T-helper 22 cell (primary cell): ENCODE data around the gene FRMD6.

Experiments used
- DNase-seq: peaks from one replicate; pipeline ENCODE4 v3.0.0-alpha.2; 2020; ENCODE audit warnings: low read depth

Gene FRMD6

DNA sequence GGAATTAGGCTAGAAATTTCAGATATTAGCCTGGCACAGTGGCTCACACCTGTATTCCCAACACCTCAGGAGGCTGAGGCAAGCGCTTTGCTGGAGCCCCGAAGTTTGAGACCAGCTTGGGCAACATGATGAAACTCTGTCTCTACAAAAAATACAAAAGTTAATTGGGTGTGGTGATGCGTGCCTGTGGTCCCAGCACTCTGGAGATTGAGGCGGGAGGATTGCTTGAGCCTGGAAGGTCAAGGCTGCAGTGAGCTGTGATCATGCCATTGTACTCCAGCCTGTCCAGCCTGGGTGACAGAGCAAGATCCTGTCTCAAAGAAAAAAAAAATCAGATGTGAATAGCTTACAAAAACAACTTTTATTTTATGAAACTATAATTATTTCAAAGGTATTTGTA, 15.1 kb downstream of the FRMD6 start:
- DNase-seq, result no peak

DNA sequence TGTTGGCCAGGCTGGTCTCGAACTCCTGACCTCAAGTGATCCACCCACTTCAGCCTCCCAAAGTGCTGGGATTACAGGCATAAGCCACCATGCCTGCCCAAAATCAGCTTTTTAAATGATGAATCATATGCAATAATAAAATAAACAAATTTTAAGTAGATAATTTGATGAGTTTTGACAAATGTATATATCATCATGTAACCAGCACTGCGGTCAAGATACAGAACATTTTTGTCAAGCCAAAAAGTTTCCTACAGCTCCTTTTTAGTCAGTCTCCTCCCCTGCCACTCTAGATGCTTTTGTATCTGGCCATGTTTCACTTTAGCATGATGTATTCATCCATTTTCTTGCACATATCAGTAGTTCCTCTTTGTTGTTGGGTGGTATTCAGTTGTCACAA, 17.2 kb downstream of the FRMD6 start:
- no peak for DNase-seq

DNA sequence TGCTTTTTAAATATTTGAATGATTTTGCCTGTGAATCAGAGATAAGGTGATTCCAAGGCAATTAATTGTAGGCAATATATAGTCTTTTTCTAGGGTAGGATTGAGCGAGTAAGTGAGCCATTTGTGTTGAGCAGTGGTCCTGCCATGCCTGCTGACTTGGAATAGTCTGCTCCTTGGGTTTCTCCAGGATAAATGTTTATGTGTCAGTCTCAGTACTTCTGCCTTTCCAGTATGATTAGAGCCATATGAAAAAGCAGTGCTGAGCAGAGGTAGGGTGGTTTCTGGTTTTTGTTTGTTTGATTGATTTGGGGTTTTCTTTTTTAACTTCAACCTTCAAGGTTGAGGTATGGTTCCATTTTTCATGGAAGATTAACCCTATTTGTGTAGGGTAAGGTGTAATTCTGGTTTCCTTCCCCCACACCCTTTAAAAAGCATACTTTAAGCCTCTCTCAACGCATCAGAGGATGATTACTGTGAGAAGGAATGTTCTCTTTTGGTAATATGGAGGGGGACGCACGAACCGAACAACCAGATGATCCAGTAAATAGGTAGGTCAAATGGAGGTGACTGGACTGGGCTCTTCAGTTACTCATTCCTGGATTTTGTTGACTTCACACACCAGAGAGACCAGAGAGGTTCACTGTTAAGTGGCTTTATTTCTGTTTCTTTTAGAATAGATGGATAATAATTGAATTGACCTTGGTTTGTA, 22.7 kb downstream of the FRMD6 start:
- DNase-seq, result no peak

DNA sequence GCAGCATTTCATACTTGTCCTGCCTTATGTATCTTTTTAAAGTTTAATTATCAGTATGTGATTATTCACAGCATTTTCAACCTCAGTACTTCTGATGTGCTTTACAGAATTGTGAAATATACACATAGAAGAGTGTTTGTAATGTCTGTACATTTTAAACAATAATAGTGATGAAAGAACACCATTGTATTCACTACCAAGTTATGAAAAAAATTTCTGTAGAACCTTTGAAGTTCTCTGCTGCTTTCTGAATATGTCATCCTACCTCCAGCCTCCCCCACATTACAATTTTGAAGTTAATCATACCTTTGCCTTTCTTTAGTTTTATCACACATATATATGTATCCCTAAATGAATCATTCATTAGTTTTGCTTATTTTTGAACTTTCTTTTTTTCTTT, 24.8 kb downstream of the FRMD6 start:
- DNase-seq, result no peak

DNA sequence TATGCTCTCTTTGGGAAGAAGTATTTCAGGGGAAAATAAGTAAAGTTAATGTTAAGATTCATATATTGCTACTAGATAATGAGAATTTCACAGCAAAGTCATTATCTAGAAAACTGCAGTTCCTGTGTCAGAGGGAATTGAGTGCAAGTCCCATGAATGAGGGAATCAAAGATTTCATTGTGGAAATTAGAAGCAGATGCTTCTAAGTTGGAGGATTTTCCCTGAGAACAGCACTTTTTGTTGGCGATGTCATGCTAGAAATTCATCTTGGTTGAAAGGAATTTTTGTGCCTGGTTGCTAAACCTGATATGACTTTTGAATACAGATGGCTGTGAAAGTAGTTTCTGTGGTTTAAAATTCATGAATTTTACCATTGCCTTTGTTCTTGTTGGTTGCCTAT, 25.6 kb downstream of the FRMD6 start:
- DNase-seq, result no peak

DNA sequence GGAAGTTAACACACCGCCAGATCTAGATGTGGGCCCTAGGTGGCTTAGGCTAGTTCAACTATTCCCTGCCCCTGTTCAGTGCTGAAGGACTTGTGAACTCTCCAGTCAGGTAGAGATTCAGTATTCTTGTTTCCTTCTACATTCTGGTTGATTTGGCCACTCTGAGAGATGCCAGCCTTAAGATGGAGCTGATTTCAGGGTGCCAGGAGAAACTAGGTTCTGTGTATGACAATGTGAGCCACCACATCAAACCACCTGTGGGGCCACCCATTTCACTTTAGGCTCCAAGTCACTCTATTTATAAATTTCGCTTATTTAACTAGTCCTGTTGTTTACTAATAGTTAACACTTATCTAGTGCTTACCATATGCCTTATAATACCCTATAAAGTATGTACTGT, 26.0 kb downstream of the FRMD6 start:
- no peak for DNase-seq

DNA sequence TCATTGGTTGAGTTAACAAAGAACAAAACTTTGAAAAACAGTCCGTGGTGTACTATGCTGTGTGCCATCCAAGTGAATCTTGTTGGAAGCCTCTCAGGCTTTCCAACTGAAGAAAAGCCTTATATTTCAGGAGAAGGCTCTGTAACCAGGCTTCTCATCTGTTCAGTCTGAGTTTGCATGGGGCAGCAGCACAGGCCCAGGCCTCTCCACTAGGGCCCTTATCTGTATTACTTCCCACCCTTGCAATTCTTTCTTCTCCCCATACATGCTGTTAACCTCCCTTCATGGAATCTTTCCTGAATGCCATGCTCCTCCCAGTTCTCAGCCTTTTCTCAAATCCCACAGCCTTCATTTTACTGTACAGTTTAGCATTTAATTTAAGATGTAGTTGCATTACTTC, 28.3 kb downstream of the FRMD6 start:
- DNase-seq, result no peak

DNA sequence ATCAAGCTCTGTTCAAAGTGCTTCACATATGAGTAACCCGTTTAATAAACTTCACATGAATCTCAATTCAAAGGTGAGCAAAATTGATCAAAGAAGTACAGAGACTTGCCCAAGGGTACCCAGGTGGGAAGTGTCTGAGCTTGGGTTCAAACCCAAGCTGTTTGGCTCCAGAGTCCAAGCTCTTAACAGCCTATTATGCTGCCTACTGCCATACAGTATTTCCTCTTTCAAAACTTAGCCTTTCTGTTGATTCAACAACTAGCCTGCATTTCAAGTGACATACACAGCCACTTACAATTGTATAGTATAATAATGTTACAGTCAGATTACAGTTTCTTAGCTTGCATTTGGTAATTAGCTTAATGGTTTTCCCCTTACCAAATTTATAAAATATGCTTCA, 29.7 kb downstream of the FRMD6 start:
- DNase-seq, result no peak

DNA sequence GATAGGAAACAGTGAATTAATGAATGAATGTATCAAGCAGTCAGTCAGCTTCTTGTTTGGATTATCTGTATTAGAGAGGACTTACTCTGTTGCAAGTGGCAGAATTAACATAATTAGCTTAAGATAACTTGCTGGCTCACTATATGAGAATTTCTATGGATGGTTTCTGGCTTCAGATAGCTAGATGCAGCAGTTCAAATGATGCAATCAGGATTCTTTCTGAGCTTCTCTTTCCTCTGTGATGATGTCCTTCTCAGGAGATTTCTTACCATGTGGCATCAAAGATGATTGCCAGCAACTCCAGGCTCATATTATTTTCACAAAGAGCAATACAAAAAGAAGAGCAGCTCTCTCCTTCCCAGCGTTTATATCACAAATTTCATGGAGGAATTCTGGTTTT, 30.7 kb downstream of the FRMD6 start:
- DNase-seq, result no peak

DNA sequence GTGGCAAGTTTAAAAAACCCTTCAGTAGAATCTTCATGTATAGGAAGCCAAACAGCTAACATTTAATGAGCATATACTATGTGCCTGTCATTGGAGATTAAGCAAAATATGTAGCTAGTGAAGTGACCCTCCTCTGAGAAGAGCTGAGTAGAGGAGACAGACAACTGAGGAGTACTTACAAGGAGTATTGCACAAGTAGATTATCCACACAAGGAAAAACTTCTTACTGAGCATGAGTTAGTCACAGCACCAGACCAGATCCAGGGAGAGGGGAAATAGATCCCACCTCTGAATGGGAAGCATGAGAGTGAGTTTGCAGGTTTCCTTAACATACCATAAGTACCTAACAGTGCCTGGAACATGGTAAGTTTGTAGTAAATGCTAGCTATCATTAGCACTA, 33.0 kb downstream of the FRMD6 start:
- no peak for DNase-seq

DNA sequence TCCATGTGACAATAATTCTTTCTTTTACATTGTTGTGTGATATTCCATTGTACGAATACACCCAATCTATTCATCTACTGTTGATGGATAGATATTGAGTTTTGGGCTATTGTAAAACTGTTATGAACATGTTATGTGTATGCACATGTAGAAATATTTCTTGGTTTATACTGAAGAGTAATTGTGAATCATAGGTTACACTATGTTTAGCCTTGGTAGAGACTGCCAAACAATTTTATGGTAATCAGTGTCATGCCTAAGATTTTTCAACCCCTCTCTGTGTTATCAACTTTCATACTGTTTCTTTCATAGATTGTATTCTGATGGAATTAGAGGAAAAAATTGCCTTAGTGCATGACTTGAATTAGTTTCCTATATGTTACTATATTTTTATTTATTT, 39.5 kb downstream of the FRMD6 start:
- DNase-seq, result no peak

DNA sequence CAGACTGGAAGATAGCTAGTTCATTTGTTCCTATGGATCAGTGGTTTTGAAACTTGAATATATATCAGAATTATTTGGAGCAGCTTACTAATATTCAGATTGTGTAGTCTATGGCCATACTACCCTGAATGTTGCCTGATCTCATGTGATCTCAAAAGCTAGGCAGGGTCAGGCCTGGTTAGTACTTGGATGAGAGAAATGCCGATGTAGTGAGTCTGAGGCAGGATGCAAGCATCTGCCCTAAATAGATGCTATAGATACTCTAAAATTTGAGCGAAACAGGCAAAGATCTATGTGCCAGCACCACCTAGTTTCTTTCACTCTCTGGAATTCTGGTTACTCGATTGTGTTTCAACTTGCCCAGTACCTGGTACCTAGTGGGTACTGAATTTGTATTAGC, 40.9 kb downstream of the FRMD6 start:
- DNase-seq, result no peak

DNA sequence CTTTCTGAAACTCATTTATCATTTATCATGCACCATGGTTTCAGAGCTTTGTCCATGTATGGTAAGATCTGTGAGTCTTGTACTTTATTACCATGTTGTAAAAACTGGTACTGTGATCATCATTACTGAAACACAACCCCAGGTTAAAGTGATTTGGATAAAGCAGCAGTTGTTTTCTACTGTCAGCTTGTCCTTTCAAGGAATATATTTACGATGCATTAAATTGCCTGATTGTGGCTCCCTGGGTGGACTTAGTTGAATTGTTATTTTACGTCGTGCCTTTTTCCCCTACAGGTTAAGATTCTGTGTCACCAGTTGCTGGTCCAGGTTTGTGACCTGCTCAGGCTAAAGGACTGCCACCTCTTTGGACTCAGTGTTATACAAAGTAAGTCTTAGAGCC, 46.1 kb downstream of the FRMD6 start:
- DNase-seq, result no peak

DNA sequence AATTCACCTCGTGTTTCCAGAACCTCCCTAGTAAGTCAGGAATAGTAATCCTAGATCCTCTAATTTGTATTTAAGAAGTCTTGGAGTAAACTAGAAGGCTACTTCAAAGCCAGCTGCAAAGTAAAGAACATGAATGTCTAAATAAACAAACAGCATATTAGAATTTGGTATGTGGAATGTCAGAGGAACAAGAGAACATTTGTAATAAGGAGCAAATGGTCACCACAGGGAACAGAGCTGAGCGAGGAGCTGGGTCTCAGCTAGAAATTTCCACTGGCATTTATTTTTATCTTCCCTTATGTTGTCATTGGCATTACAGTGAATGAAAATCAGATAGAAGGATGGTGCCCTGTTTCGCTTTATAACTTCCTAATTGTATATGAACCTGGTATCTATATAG, 50.2 kb downstream of the FRMD6 start:
- no peak for DNase-seq

DNA sequence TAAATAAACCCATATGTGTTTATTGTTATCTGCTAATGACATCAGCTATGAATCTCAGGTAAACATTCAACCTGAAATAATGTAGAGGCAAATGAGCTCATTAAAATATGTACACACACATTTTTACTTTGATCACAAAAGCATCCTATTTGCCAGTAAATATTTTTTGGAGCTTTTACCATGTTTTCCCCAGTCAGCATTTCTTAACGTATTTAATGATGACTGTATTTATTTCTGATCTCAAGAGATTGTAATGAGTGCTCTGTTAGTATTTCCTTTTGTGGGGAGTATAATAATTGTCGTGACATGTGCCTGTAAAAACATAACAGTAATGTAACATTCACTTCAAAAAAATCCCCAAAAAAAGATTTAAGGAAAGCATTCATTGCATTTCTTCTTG, 52.1 kb downstream of the FRMD6 start:
- no peak for DNase-seq

DNA sequence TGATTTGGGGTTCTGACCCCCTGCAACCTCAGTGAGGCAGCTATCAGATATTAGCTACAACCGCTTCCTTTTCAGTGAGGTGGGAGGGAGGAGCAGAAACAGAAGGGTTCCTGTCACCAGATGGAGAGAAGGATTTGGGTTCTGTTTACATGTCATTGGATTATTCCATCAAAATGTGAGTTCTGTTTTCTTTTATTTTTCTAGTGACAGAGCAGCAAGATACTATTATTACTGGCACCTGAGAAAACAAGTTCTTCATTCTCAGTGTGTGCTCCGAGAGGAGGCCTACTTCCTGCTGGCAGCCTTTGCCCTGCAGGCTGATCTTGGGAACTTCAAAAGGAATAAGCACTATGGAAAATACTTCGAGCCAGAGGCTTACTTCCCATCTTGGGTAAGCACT, 52.8 kb downstream of the FRMD6 start:
- no peak for DNase-seq

DNA sequence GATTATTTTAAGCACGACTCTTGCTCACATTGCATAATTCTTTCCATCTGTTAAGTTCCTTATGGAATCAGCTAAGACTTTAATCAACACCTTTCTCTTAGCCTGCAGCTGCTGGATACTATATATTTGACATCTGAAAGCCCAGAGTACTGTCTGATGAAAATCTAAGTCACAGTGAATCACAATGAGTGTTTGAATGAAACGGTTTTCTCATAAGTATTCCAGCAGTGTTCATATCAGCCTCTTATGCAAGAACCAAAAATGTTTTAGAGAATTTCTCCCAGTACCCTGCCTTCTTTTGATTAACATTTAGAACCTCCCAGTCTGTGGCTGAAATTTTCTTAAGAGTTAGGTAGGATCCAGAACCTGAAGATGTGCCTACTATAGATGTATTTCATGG, 55.6 kb downstream of the FRMD6 start:
- DNase-seq, result no peak

DNA sequence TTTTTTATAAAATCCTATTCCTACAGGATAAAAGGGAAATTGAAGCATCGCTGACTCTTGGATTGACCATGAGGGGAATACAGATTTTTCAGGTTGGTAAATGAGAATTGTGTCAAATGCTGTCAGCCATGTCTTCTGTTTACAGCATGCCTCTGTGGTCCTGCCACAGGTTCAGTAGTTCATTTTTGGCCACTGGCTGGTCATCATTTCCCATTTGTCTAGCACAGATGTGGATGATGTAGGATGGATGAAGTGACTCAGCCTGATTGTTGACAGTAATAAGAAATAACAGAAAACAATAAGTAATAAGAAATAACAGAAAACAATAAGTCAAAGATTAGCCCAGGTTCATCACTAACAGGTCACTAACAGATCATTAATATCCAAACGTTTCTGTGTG, 59.8 kb downstream of the FRMD6 start:
- no peak for DNase-seq

DNA sequence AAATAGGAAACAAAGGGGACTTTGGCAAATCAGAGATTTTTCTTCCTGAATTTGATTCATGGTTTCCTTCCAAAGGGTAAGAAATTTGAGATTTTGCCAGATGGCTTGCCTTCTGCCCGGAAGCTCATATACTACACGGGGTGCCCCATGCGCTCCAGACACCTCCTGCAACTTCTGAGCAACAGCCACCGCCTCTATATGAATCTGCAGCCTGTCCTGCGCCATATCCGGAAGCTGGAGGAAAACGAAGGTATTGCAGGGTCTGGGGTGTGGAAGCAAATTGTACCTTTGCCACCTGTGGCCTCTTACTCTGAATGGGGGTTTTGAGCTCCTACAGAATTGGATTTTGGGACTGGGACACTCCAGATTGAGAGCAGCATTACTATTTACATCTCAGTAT, 63.5 kb downstream of the FRMD6 start:
- DNase-seq, result no peak

DNA sequence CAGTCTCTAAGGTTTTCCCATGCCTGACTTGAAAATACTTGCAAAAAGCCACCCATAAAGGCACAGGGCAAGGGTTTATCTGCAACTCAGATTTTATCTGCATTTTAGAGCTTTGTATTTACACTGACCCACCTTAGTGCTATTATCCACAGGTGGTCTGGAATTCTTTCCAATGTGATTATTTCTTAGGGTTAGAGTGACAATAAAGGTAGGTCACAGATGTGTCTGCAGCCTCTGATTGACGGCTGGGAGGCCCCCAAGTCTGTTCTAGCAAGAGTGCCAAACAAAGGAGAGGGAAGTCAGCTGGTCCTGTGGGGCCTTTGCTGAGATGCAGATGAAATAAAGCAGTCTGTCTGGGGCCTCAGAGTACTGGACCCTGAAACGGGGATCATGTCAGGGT, 64.0 kb downstream of the FRMD6 start:
- no peak for DNase-seq

DNA sequence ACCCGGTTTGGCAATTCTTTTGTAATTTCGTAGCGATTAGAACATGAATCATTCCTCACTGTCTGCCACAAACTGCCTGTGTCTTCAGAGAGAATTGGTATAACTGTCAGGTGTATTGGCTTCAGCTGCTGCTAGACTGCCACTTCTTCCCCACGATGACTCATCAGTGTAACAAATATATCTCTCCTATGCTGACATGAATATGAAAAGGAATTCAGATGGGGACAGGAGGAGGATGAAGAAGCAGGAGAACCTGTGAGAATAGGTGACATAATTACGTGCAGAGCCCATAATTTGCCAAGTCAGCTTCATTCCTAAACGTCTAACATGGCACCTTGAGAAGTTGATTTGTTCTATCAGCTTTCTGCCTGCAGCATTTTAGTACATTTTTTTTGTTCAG, 64.9 kb downstream of the FRMD6 start:
- DNase-seq, result no peak

DNA sequence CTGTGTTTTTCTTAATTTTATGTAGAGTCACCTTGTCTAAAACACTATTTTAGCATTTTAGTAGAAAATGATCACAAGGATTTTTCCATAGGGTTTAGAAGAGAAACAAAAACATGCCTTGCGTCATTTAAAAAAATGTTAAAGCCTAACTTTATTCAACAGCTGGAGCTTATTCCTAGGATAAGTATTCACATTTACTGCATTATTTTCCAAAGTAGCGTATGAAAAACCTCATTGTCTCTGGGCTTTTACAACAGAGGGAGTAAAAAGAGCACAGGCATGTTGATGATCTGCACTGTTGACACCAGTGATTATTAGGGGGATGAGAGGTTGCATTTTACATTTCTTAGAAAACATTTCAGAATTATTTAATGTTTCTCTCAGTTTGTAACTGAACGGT, 66.1 kb downstream of the FRMD6 start:
- DNase-seq, result no peak

DNA sequence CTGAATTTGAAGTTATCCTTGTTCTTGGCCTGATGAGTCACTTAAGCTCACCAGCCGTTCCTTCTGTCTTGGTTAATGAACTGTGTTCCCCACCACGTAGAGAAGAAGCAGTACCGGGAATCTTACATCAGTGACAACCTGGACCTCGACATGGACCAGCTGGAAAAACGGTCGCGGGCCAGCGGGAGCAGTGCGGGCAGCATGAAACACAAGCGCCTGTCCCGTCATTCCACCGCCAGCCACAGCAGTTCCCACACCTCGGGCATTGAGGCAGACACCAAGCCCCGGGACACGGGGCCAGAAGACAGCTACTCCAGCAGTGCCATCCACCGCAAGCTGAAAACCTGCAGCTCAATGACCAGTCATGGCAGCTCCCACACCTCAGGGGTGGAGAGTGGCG, 68.2 kb downstream of the FRMD6 start:
- DNase-seq, result no peak

DNA sequence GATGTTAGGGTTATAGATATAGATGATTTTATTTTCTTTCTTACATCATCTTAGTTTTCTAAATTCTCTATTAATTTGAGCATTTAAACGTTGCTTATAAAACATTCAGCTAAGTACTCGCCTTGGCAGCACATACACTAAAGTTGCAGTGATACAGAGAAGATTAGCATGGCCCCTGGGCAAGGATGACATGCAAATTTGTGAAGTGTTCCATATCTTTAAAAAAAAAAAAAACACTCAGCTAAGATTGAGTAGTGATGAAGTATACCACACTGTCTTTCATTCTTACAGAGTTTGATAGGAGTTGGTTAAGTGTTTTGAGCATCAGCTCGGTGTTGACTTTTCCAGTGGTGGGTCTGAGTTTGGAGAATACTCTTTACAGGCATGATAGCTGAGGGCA, 72.3 kb downstream of the FRMD6 start:
- no peak for DNase-seq

DNA sequence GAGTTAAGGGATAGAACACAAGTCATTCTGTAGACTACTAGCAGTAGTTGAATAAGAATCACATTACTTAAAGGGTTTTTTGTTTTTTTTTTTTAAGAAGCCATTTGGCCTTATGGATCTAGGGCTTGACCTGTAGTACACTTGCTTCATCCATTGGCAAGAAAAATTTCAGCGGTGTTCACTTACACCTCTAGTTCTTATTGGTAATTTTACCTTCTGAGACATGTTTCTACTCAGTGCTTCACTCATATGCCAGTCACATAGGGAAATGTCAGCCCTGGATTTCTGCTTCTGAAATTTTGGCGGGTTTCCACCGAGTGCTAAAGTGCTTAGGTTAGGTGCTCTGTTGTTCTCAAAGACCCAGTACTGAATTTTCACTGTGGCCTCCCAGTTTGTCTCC, 72.9 kb downstream of the FRMD6 start:
- no peak for DNase-seq
